Hepatocyte (in vitro differentiated cells): ENCODE data around the gene CELA1.

Source experiments
- CTCF ChIP-seq: fragments of 200-600 bp; sonication (generic); IDR thresholded peaks from 2 replicates; pipeline ENCODE4 v1.5.1; 2016; ENCODE audit warnings: antibody characterized with exemption, mild to moderate bottlenecking; ENCODE audit not compliant: poor library complexity
- EZH2 ChIP-seq: fragments of 200-600 bp; sonication (generic); IDR thresholded peaks from 2 replicates; pipeline ENCODE4 v1.6.1; 2016; ENCODE audit warnings: antibody characterized with exemption, mild to moderate bottlenecking, borderline replicate concordance
- EZH2phosphoT487 ChIP-seq: fragments of 200-600 bp; sonication (generic); IDR thresholded peaks from one replicate; pipeline ENCODE4 v1.6.1; 2018; ENCODE audit warnings: antibody characterized with exemption, mild to moderate bottlenecking, low read depth, moderate library complexity; ENCODE audit not compliant: unreplicated experiment, severe bottlenecking

- TF ChIP-seq CTCF (no peak), EZH2phosphoT487 (no peak), EZH2 (no peak)
Measured at GRCh38 chr12:51374361-51374760, 27.9 kb upstream of the CELA1 start.
